ENCODE results near the gene FRZB.

DNA sequence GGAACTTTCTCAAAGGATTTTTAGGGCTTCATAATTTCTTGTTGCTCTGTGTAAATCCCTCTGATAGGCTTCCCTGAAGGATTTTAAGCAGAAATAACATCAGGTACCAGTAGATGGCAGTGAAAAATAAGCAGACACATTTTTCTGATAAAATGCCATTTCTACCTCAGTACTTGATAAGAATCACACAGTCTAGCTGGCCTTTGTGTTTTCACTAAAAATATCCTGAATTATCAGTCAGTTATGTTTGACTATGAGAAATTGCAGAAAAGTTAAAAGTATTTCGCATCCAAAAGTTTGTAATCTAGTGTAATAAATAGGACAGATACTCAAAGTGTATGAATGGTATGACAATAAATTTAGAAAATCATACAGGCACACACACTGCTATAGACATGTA lies 81.7 kb downstream of the FRZB start:
- no peak for TF ChIP-seq EZH2 (IDR thresholded peaks at IDR 0.05)
- TF ChIP-seq POLR2AphosphoS5 (IDR thresholded peaks at IDR 0.05; ENCODE audit: borderline replicate concordance, low read depth, low read length): no peak

Data from SK-N-MC (cell line).